Psoas muscle (tissue), 8 donors: ENCODE results near the gene FSD1L. TPM values are rescaled to one million over a fixed set of nuclear protein-coding genes. Genes with fewer than 3 reads are reported as not detected.

Experiments used
- ATAC-seq, 4 donors: fragments of 200-7000 bp; cut with Tn5 transposase; one replicate each; pipeline ENCODE4 v1.9.1; 2020; ENCODE audit warnings: moderate library complexity in 3 of 4, mild to moderate bottlenecking in 2 of 4
- DNase-seq, 2 donors: peaks; one replicate each; pipeline ENCODE4 v3.0.0-alpha.2; 2020
- H3K27ac ChIP-seq: fragments of 200-600 bp; one replicate; pipeline ENCODE4 v1.8.0; 2022
- H3K27me3 ChIP-seq, 3 donors: fragments of 200-600 bp in 1 of 3; one replicate each; pipeline versions ENCODE4 v1.6.1 to v1.8.0; 2013 to 2022; ENCODE audit warnings: low read length in 2 of 3, mild to moderate bottlenecking in 2 of 3, moderate library complexity in 1 of 3; ENCODE audit not compliant: insufficient read depth in 3 of 3
- H3K36me3 ChIP-seq, 2 donors: fragments of 200-600 bp in 1 of 2; one replicate each; pipeline versions ENCODE4 v1.6.1 to v1.8.0; 2013 to 2022; ENCODE audit warnings: low read depth in 1 of 2, mild to moderate bottlenecking in 1 of 2, moderate library complexity in 1 of 2; ENCODE audit not compliant: insufficient read depth in 1 of 2
- H3K4me1 ChIP-seq: fragments of 200-600 bp; one replicate; pipeline ENCODE4 v1.8.0; 2022
- H3K4me3 ChIP-seq: fragments of 200-600 bp; one replicate; pipeline ENCODE4 v1.8.0; 2022; ENCODE audit warnings: mild to moderate bottlenecking
- H3K9me3 ChIP-seq: fragments of 200-600 bp; one replicate; pipeline ENCODE4 v1.8.0; 2022
- CTCF ChIP-seq: fragments of 200-600 bp; IDR thresholded peaks from one replicate; pipeline ENCODE4 v1.8.0; 2022; ENCODE audit warnings: antibody characterized with exemption
- WGBS, 3 donors: extraction: QIAGEN DNeasy Blood & Tissue Kit; methylation state at CpG; one replicate each; pipeline versions ENCODE4 v1.1.6 to v1.1.7; 2013; 5-methylcytosine and 5-hydroxymethylcytosine counted together
- intact Hi-C, 2 donors: fragments of 100-400 bp; cut with DNase I; formaldehyde crosslinking; loops; one replicate each; pipeline versions ENCODE4 v1.11.0 to v1.14.2; 2022
- polyA plus RNA-seq, 3 donors: library from polyadenylated mRNA; stranded (reverse); fragments of 200-250 nt; gene quantifications; one replicate each; pipeline ENCODE4 v1.2.3, GENCODE V29; 2013
- total RNA-seq, 4 donors: library from RNA; stranded (reverse); fragmentation: NEBNext Ultra II Directional in 2 of 4; extraction: Animal tissue kit (Norgen Biotek cat#: 25700) in 2 of 4; gene quantifications; one replicate each; pipeline versions ENCODE4 v1.2.1 to v1.2.4, GENCODE V29; 2021 to 2023
- donor health status: healthy with polysubstance abuse.
- donor health status: DM: no; HTN: no; CAD: no; lungs with moderate emphysema.
- donor health status: Bipolar disorder and iron deficiency.
- donor health status: healthy.
- donor health status: DM: yes; HTN: yes; CAD: no.
- donor health status: DM: no; HTN: no; CAD: no.
- donor health status: DM: no; HTN: no; CAD: no.
- donor health status: DM: yes; HTN: yes; CAD: no.

The FSD1L gene
- total and polyA plus RNA-seq, 7 donors: 5.0 to 28.6 (median 17.0) TPM

GRCh38 chr9:105496826-105497225 is 49.0 kb downstream of the FSD1L start:
- no peak for TF ChIP-seq CTCF
- 74 to 80% (median 76%) methylated on average over 2 of the region's 2 CpGs for WGBS, 3 donors
- H3K27ac ChIP-seq: no peak overlapping the region
- H3K27me3 ChIP-seq: no peaks in the 10 kb centered on the region
- DNase-seq (no peak), ATAC-seq (no peak)
- no peak overlapping the region for H3K4me3 ChIP-seq
- no peaks in the 10 kb centered on the region for H3K4me1 ChIP-seq
- intact Hi-C loops: no loop called here
- H3K9me3 ChIP-seq: no peaks in the 10 kb centered on the region
- H3K36me3 ChIP-seq: no peaks in the 10 kb centered on the region

DNA sequence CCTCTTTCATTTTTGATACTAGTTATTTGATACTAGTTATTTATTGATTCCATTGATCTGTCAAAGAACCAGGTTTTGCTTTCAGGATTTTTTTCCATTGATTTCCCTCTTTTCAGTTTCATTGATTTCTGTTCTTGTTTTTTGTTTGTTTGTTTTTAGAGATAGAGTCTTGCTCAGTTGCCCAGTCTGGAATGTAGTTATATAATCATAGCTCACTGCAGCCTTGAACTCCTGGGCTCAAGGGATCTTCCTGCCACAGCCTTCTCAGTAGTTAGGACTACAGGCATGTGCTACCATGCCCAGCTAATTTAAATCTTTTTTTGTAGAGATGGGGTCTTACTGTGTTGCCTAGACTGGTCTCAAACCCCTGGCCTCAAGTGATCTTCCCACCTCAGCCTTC is 49.9 kb downstream of the FSD1L start:
- no peaks in the 10 kb centered on the region for H3K36me3 ChIP-seq
- no peak for ATAC-seq
- no peak overlapping the region for H3K27ac ChIP-seq
- TF ChIP-seq CTCF: no peak
- H3K4me1 ChIP-seq: no peaks in the 10 kb centered on the region
- H3K9me3 ChIP-seq: no peaks in the 10 kb centered on the region
- intact Hi-C loops: no loop called here
- no peak overlapping the region for H3K4me3 ChIP-seq
- H3K27me3 ChIP-seq: no peaks in the 10 kb centered on the region
- no peak for DNase-seq

- 77 to 79% (median 78%) methylated on average over 2 of the region's 2 CpGs for WGBS, 3 donors
- Histone ChIP-seq H3K9me3 (no peaks in the 10 kb centered on the region), H3K4me3 (no peak overlapping the region), H3K27me3 (no peaks in the 10 kb centered on the region), H3K4me1 (peaks cover 9% of the 10 kb centered on the region), H3K36me3 (no peaks in the 10 kb centered on the region), H3K27ac (no peak overlapping the region)
- intact Hi-C loops: no loop called here
- TF ChIP-seq CTCF: no peak
- no peak for DNase-seq
- ATAC-seq: no peak
Measured at GRCh38 chr9:105500108-105500766, 52.4 kb downstream of the FSD1L start.

- intact Hi-C loops: no loop called here
- ATAC-seq: no peak
- DNase-seq: no peak
- Histone ChIP-seq H3K27me3 (no peaks in the 10 kb centered on the region), H3K27ac (no peak overlapping the region), H3K36me3 (peaks cover 0 to 8% of the 10 kb centered on the region in 2 donors), H3K4me3 (no peak overlapping the region), H3K4me1 (peaks cover 9% of the 10 kb centered on the region), H3K9me3 (no peaks in the 10 kb centered on the region)
- no peak for TF ChIP-seq CTCF
- WGBS, 3 donors: 97 to 98% (median 97%) methylated on average over 4 of the region's 4 CpGs
Measured at GRCh38 chr9:105501414-105501813, 53.6 kb downstream of the FSD1L start.

DNA sequence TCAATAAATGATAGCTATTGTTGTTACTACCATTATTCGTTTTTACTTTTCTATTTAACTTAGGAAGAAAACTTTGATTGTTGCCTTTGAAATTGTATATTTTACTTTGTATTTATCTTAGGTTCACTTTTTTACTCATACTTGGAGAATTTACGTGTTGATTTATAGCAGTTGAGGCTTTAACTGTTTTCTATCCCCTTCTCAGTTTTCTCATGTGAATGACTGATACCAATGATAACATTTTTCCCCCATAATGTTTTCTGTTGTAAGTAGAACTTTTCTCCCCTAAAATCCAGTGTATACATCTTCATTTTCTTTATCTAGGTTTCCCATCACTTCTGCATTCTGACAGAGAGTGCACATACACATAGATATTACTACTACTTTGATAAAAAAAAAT is 54.4 kb downstream of the FSD1L start:
- WGBS, 3 donors: 68 to 92% (median 89%) methylated on average over 2 of the region's 2 CpGs
- Histone ChIP-seq H3K4me1 (peaks cover 9% of the 10 kb centered on the region), H3K27me3 (no peaks in the 10 kb centered on the region), H3K27ac (no peak overlapping the region), H3K9me3 (no peaks in the 10 kb centered on the region), H3K36me3 (peaks cover 0 to 16% of the 10 kb centered on the region in 2 donors), H3K4me3 (no peak overlapping the region)
- intact Hi-C loops: no loop called here
- TF ChIP-seq CTCF: no peak
- ATAC-seq (no peak), DNase-seq (no peak)
